KOPT-K1 (cell line): ENCODE data around the gene TTC33.
"Not testable (repeated sequence)": the region's sequence is repeated elsewhere in the genome, so short reads cannot be mapped to it uniquely, and the experiment has no call there.

Experiments used
- H3K27ac ChIP-seq: fragments of 200-600 bp; sonication (generic); 2 replicates; pipeline ENCODE4 v1.5.1; 2016; ENCODE audit warnings: antibody characterized with exemption, mild to moderate bottlenecking, low read depth, low read length; ENCODE audit not compliant: poor library complexity, severe bottlenecking
- H3K36me3 ChIP-seq: fragments of 200-600 bp; sonication (generic); 2 replicates; pipeline ENCODE4 v1.5.1; 2017; ENCODE audit warnings: antibody characterized with exemption, mild to moderate bottlenecking, low read length, moderate library complexity; ENCODE audit not compliant: insufficient read depth
- H3K9me3 ChIP-seq: fragments of 200-600 bp; sonication (generic); 2 replicates; pipeline ENCODE4 v1.5.1; 2017; ENCODE audit warnings: antibody characterized with exemption, low read length, mild to moderate bottlenecking; ENCODE audit not compliant: insufficient read depth, poor library complexity, severe bottlenecking

TTC33 gene

GRCh38 chr5:40787986-40788385 lies 32.2 kb upstream of the TTC33 start:
- H3K36me3 ChIP-seq, result peaks cover 18% of the 10 kb centered on the region
- peaks cover 12% of the 10 kb centered on the region for H3K9me3 ChIP-seq
- H3K27ac ChIP-seq, result no peak overlapping the region

- H3K27ac ChIP-seq, result not testable (repeated sequence)
- Histone ChIP-seq H3K9me3 (peaks cover 12% of the 10 kb centered on the region), H3K36me3 (peaks cover 18% of the 10 kb centered on the region)
Observed at GRCh38 chr5:40786664-40787063, 30.9 kb upstream of the TTC33 start.

- H3K9me3 ChIP-seq, result peaks cover 12% of the 10 kb centered on the region
- peaks cover 14% of the 10 kb centered on the region for H3K36me3 ChIP-seq
- no peak overlapping the region for H3K27ac ChIP-seq
Observed at GRCh38 chr5:40784916-40785315, 29.2 kb upstream of the TTC33 start.

- no peak overlapping the region for H3K27ac ChIP-seq
- H3K9me3 ChIP-seq, result peaks cover 12% of the 10 kb centered on the region
- peaks cover 14% of the 10 kb centered on the region for H3K36me3 ChIP-seq
Observed at GRCh38 chr5:40784027-40784653, 28.4 kb upstream of the TTC33 start.

GRCh38 chr5:40781843-40782409 lies 26.2 kb upstream of the TTC33 start:
- H3K9me3 ChIP-seq, result no peaks in the 10 kb centered on the region
- H3K27ac ChIP-seq, result no peak overlapping the region
- H3K36me3 ChIP-seq, result peaks cover 4% of the 10 kb centered on the region

GRCh38 chr5:40780858-40781257 lies 25.1 kb upstream of the TTC33 start:
- peaks cover 15% of the 10 kb centered on the region for H3K36me3 ChIP-seq
- no peak overlapping the region for H3K27ac ChIP-seq
- no peaks in the 10 kb centered on the region for H3K9me3 ChIP-seq

- Histone ChIP-seq H3K36me3 (peaks cover 22% of the 10 kb centered on the region), H3K9me3 (no peaks in the 10 kb centered on the region), H3K27ac (no peak overlapping the region)
Observed at GRCh38 chr5:40780199-40780598, 24.4 kb upstream of the TTC33 start.

GRCh38 chr5:40779561-40779960 lies 23.8 kb upstream of the TTC33 start:
- H3K9me3 ChIP-seq, result no peaks in the 10 kb centered on the region
- H3K27ac ChIP-seq, result no peak overlapping the region
- peaks cover 28% of the 10 kb centered on the region for H3K36me3 ChIP-seq

GRCh38 chr5:40778133-40778532 lies 22.4 kb upstream of the TTC33 start:
- peaks cover 40% of the 10 kb centered on the region for H3K36me3 ChIP-seq

GRCh38 chr5:40776658-40776977 lies 20.9 kb upstream of the TTC33 start:
- H3K9me3 ChIP-seq, result no peaks in the 10 kb centered on the region
- no peak overlapping the region for H3K27ac ChIP-seq
- peaks cover 55% of the 10 kb centered on the region for H3K36me3 ChIP-seq

More at GRCh38 chr5:40778133-40778532, 22.4 kb upstream of the TTC33 start:
- Histone ChIP-seq H3K27ac (no peak overlapping the region), H3K9me3 (no peaks in the 10 kb centered on the region)

- no peaks in the 10 kb centered on the region for H3K9me3 ChIP-seq
- no peak overlapping the region for H3K27ac ChIP-seq
- H3K36me3 ChIP-seq, result peaks cover 61% of the 10 kb centered on the region
Observed at GRCh38 chr5:40775846-40776657, 20.3 kb upstream of the TTC33 start.

- no peaks in the 10 kb centered on the region for H3K9me3 ChIP-seq
- no peak overlapping the region for H3K27ac ChIP-seq
- peaks cover 68% of the 10 kb centered on the region for H3K36me3 ChIP-seq
Observed at GRCh38 chr5:40775085-40775845, 19.5 kb upstream of the TTC33 start.

- H3K27ac ChIP-seq, result no peak overlapping the region
- H3K36me3 ChIP-seq, result peaks cover 74% of the 10 kb centered on the region
- H3K9me3 ChIP-seq, result no peaks in the 10 kb centered on the region
Observed at GRCh38 chr5:40774623-40775022, 18.9 kb upstream of the TTC33 start.

- Histone ChIP-seq H3K9me3 (no peaks in the 10 kb centered on the region), H3K36me3 (peaks cover 94% of the 10 kb centered on the region), H3K27ac (no peak overlapping the region)
Observed at GRCh38 chr5:40770764-40771163, 15.0 kb upstream of the TTC33 start.

GRCh38 chr5:40762705-40763104 lies 6.9 kb upstream of the TTC33 start:
- peaks cover 74% of the 10 kb centered on the region for H3K36me3 ChIP-seq
- no peak overlapping the region for H3K27ac ChIP-seq

More at GRCh38 chr5:40762705-40763104, 6.9 kb upstream of the TTC33 start:
- no peaks in the 10 kb centered on the region for H3K9me3 ChIP-seq
